Mammary epithelial cell (primary cell): ENCODE results near the gene COL1A2.

Source experiments
- EZH2 ChIP-seq: IDR thresholded peaks from 2 replicates; pipeline ENCODE4 v1.6.1; 2012; ENCODE audit warnings: low read length, inconsistent platforms, borderline replicate concordance
- TF ChIP-seq, protein P1 (sequence below), 2 donors: IDR thresholded peaks in 1 of 2; conservative IDR thresholded peaks in 1 of 2; 2 replicates each; pipeline ENCODE4 v1.5.1; 2011 to 2012; ENCODE audit warnings: inconsistent platforms in 2 of 2, low read length in 2 of 2, mild to moderate bottlenecking in 2 of 2, control low read depth in 1 of 2, low read depth in 1 of 2; ENCODE audit not compliant: insufficient read depth in 1 of 2; ENCODE audit errors: extremely low read depth in 1 of 2

DNA sequence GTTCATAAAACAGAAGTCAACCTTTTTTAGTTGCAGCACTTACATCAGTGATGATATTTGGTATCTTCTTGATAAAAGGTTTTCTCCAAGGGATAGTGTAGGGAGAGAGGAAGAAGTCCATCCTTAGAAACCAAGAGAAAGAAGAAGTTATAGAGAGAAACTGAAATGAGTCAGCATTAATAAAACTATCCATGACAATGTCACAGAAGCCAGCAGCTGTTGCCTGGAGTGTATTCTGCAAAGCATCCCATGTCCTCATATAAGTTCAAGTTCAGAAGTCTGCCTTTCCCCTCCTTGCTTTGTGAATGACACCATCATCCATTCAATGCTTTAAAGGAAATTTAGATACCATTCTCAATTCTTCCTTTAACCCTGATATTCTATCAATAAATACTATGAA lies 14.4 kb upstream of the COL1A2 start:
- TF ChIP-seq, protein P1, sequence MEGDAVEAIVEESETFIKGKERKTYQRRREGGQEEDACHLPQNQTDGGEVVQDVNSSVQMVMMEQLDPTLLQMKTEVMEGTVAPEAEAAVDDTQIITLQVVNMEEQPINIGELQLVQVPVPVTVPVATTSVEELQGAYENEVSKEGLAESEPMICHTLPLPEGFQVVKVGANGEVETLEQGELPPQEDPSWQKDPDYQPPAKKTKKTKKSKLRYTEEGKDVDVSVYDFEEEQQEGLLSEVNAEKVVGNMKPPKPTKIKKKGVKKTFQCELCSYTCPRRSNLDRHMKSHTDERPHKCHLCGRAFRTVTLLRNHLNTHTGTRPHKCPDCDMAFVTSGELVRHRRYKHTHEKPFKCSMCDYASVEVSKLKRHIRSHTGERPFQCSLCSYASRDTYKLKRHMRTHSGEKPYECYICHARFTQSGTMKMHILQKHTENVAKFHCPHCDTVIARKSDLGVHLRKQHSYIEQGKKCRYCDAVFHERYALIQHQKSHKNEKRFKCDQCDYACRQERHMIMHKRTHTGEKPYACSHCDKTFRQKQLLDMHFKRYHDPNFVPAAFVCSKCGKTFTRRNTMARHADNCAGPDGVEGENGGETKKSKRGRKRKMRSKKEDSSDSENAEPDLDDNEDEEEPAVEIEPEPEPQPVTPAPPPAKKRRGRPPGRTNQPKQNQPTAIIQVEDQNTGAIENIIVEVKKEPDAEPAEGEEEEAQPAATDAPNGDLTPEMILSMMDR (conservative IDR thresholded peaks at IDR 0.05 in 1 of 2, IDR thresholded peaks at IDR 0.05 in 1 of 2; ENCODE audit: extremely low read depth in 1 of 2, insufficient read depth in 1 of 2, low read depth in 1 of 2, low read length in 2 of 2), result no peak
- no peak for TF ChIP-seq EZH2
